Caco-2 (cell line): ENCODE measurements around the gene PPP1R37. TPM values are rescaled to one million over a fixed set of nuclear protein-coding genes. Genes with fewer than 3 reads are reported as not detected.

Experiments
- BruUV-seq: library from RNA; stranded (reverse); fragments of 400-500 nt; replicated peaks from 2 replicates; lab custom pipeline; 2021; lab: Mats Ljungman, UMichigan
- CTCF ChIA-PET: fragments of 300-600 bp; sonication (Branson Sonifier 250); formaldehyde crosslinking; loops from one replicate; lab custom pipeline; 2022; ENCODE audit warnings: antibody characterized with exemption; lab: Charles Lee
- POLR2A ChIA-PET: fragments of 300-600 bp; sonication (Branson Sonifier 250); formaldehyde crosslinking; loops from one replicate; lab custom pipeline; 2022; ENCODE audit warnings: antibody characterized with exemption; lab: Charles Lee
- DNase-seq, 2 experiments: peaks; one replicate each; pipeline versions ENCODE4 v3.0.0 to v3.0.0-alpha.2; 2020 to 2022
- H3K27me3 ChIP-seq: replicated peaks from 2 replicates; pipeline ENCODE4 v1.6.0; 2011; ENCODE audit warnings: low read length; ENCODE audit not compliant: control insufficient read depth, insufficient read depth
- H3K36me3 ChIP-seq: 2 replicates; pipeline ENCODE4 v1.5.1; 2011; ENCODE audit warnings: low read length; ENCODE audit not compliant: control insufficient read depth, insufficient read depth
- H3K4me1 ChIP-seq: fragments of 250-450 bp; sonication (Bioruptor Pico); 2 replicates; pipeline ENCODE4 v1.5.1; 2020; ENCODE audit warnings: mild to moderate bottlenecking
- H3K4me3 ChIP-seq: 2 replicates; pipeline ENCODE4 v1.5.1; 2011; ENCODE audit warnings: low read depth, mild to moderate bottlenecking, control low read depth, low read length
- H3K9me3 ChIP-seq: fragments of 250-450 bp; sonication (Bioruptor Pico); 2 replicates; pipeline ENCODE4 v1.5.1; 2020; ENCODE audit warnings: mild to moderate bottlenecking, moderate library complexity
- H3K27ac Mint-ChIP-seq: one replicate; pipeline ENCODE4 v1.8.0; 2022; ENCODE audit warnings: mixed read lengths; ENCODE audit not compliant: unreplicated experiment
- H3K27me3 Mint-ChIP-seq: one replicate; pipeline ENCODE4 v1.8.0; 2022; ENCODE audit warnings: mixed read lengths; ENCODE audit not compliant: insufficient read depth, unreplicated experiment
- H3K36me3 Mint-ChIP-seq: one replicate; pipeline ENCODE4 v1.8.0; 2022; ENCODE audit warnings: mild to moderate bottlenecking, mixed read lengths; ENCODE audit not compliant: insufficient read depth, unreplicated experiment
- H3K4me1 Mint-ChIP-seq: one replicate; pipeline ENCODE4 v1.8.0; 2022; ENCODE audit warnings: low read depth, mixed read lengths; ENCODE audit not compliant: unreplicated experiment
- H3K4me3 Mint-ChIP-seq: one replicate; pipeline ENCODE4 v1.8.0; 2022; ENCODE audit warnings: mild to moderate bottlenecking, moderate library complexity, mixed read lengths; ENCODE audit not compliant: unreplicated experiment
- H3K9me3 Mint-ChIP-seq: one replicate; pipeline ENCODE4 v1.8.0; 2022; ENCODE audit warnings: mixed read lengths; ENCODE audit not compliant: unreplicated experiment
- CTCF ChIP-seq, 2 experiments: fragments of 200-600 bp in 1 of 2; IDR thresholded peaks; 1 replicate in 1 of 2; 2 replicates in 1 of 2; pipeline versions ENCODE4 v1.5.1 to v1.8.0; 2011 to 2022; ENCODE audit warnings: antibody characterized with exemption in 1 of 2, control low read depth in 1 of 2, inconsistent platforms in 1 of 2, low read depth in 1 of 2, low read length in 1 of 2, mild to moderate bottlenecking in 1 of 2, moderate library complexity in 1 of 2; ENCODE audit not compliant: insufficient read depth in 1 of 2, severe bottlenecking in 1 of 2, unreplicated experiment in 1 of 2
- intact Hi-C: fragments of 100-400 bp; cut with micrococcal nuclease; formaldehyde crosslinking; loops from one replicate; pipeline ENCODE4 v1.10.0; 2022; ENCODE audit not compliant: unreplicated experiment
- total RNA-seq: library from RNA; stranded (reverse); gene quantifications from 2 replicates; pipeline ENCODE4 v1.2.3, GENCODE V29; 2022

PPP1R37 gene
- total RNA-seq, 1 experiment from 2014 or later: 42.1 TPM

GRCh38 chr19:45057444-45057843 is 35.5 kb upstream of the PPP1R37 start:
- Histone ChIP-seq H3K4me1 (no peaks in the 10 kb centered on the region), H3K9me3 (no peaks in the 10 kb centered on the region), H3K36me3 (peaks cover 15% of the 10 kb centered on the region), H3K4me3 (no peak overlapping the region), H3K27me3 (no peaks in the 10 kb centered on the region)
- H3K36me3 Mint-ChIP-seq: peaks cover 81% of the 10 kb centered on the region
- no peak for DNase-seq
- no peak for TF ChIP-seq CTCF (IDR thresholded peaks at IDR 0.05; ENCODE audit: insufficient read depth in 1 of 2, low read depth in 1 of 2, low read length in 1 of 2, severe bottlenecking in 1 of 2, unreplicated experiment in 1 of 2)
- no TSS peak for BruUV-seq
- POLR2A ChIA-PET: interaction anchor here (0.5 to 1.4 kb wide), 2 partner anchors 12 to 147 kb away, joined by 4 to 11 read pairs; no protein-coding TSS in a partner anchor
- H3K4me1 Mint-ChIP-seq: peaks cover 8% of the 10 kb centered on the region
- H3K27me3 Mint-ChIP-seq: no peaks in the 10 kb centered on the region
- H3K27ac Mint-ChIP-seq: no peak overlapping the region
- intact Hi-C loops: no loop called here
- CTCF ChIA-PET: interaction anchor here (0.6 to 1.3 kb wide), 3 partner anchors 12 to 57 kb away, joined by 3 to 4 read pairs (median 4); no protein-coding TSS in a partner anchor
- no peak overlapping the region for H3K4me3 Mint-ChIP-seq
- H3K9me3 Mint-ChIP-seq: no peaks in the 10 kb centered on the region

- Mint-ChIP-seq H3K9me3 (no peaks in the 10 kb centered on the region), H3K36me3 (peaks cover 83% of the 10 kb centered on the region), H3K27me3 (no peaks in the 10 kb centered on the region), H3K4me1 (peaks cover 8% of the 10 kb centered on the region), H3K4me3 (no peak overlapping the region), H3K27ac (no peak overlapping the region)
- BruUV-seq: no TSS peak
- H3K9me3 ChIP-seq: no peaks in the 10 kb centered on the region
- no peak overlapping the region for H3K4me3 ChIP-seq
- no peaks in the 10 kb centered on the region for H3K27me3 ChIP-seq
- no peaks in the 10 kb centered on the region for H3K4me1 ChIP-seq
- peaks cover 13% of the 10 kb centered on the region for H3K36me3 ChIP-seq
- ChIA-PET POLR2A (no interaction called here), CTCF (interaction anchor here (0.7 to 1.9 kb wide), 9 partner anchors 8 to 120 kb away, joined by 3 to 26 read pairs (median 6); partner anchors contain the start of genes BLOC1S3, CLASRP and TRAPPC6A)
- no peak for DNase-seq
- no peak for TF ChIP-seq CTCF (IDR thresholded peaks at IDR 0.05; ENCODE audit: insufficient read depth in 1 of 2, low read depth in 1 of 2, low read length in 1 of 2, severe bottlenecking in 1 of 2, unreplicated experiment in 1 of 2)
- intact Hi-C loops: loop anchor here (1.0 to 2.0 kb wide), 4 partner anchors 14 to 103 kb away; partner anchors contain the start of gene CLPTM1
Observed at GRCh38 chr19:45058622-45059159, 34.3 kb upstream of the PPP1R37 start.

- no TSS peak for BruUV-seq
- Histone ChIP-seq H3K27me3 (no peaks in the 10 kb centered on the region), H3K4me1 (no peaks in the 10 kb centered on the region), H3K36me3 (peaks cover 13% of the 10 kb centered on the region), H3K4me3 (no peak overlapping the region), H3K9me3 (no peaks in the 10 kb centered on the region)
- Mint-ChIP-seq H3K9me3 (no peaks in the 10 kb centered on the region), H3K36me3 (peaks cover 82% of the 10 kb centered on the region), H3K4me3 (no peak overlapping the region), H3K4me1 (peaks cover 8% of the 10 kb centered on the region), H3K27me3 (no peaks in the 10 kb centered on the region), H3K27ac (no peak overlapping the region)
- DNase-seq: peak; percentile 82 to 89
- ChIA-PET POLR2A (interaction anchor here (1.3 kb wide), 1 partner anchor 32 kb away, joined by 5 read pairs; no protein-coding TSS in a partner anchor), CTCF (interaction anchor here (0.5 to 1.9 kb wide), 24 partner anchors 8 to 336 kb away, joined by 3 to 26 read pairs (median 3); partner anchors contain the start of genes BLOC1S3, CLASRP and TRAPPC6A)
- intact Hi-C loops: loop anchor here (1.0 to 2.0 kb wide), 4 partner anchors 15 to 104 kb away; partner anchors contain the start of gene CLPTM1
- peak; percentile 90 to 95 for TF ChIP-seq CTCF (IDR thresholded peaks at IDR 0.05; ENCODE audit: insufficient read depth in 1 of 2, low read depth in 1 of 2, low read length in 1 of 2, severe bottlenecking in 1 of 2, unreplicated experiment in 1 of 2)
Observed at GRCh38 chr19:45059258-45059965, 33.6 kb upstream of the PPP1R37 start.
